Measurements from ENCODE around the gene OR2A42. TPM values are rescaled to one million over a fixed set of nuclear protein-coding genes. Genes with fewer than 3 reads are reported as not detected.
"Not testable (repeated sequence)": the region's sequence is repeated elsewhere in the genome, so short reads cannot be mapped to it uniquely, and the experiment has no call there.

Gene OR2A42
- total RNA-seq, 1 donor: 0.10 TPM

- H3K27me3 ChIP-seq (ENCODE audit: insufficient read depth, low read length); H3K4me3 ChIP-seq (ENCODE audit: low read length); H3K4me1 ChIP-seq (ENCODE audit: insufficient read depth, low read length); H3K9me3 ChIP-seq (ENCODE audit: low read depth, low read length): not testable (repeated sequence)
Measured at GRCh38 chr7:144195212-144195872, 44.1 kb downstream of the OR2A42 start, which contains the start of gene ARHGEF35. ARHGEF35 (minus strand) TSS chr7:144195833; CDS start chr7:144188383, 7,450 bp downstream.

- H3K4me3 ChIP-seq (ENCODE audit: low read length); H3K9me3 ChIP-seq (ENCODE audit: low read depth, low read length); H3K27me3 ChIP-seq (ENCODE audit: insufficient read depth, low read length); H3K4me1 ChIP-seq (ENCODE audit: insufficient read depth, low read length): not testable (repeated sequence)
Measured at GRCh38 chr7:144194453-144194852, 45.0 kb downstream of the OR2A42 start.

GRCh38 chr7:144193782-144194181 is 45.6 kb downstream of the OR2A42 start:
- not testable (repeated sequence) for H3K27me3 ChIP-seq (ENCODE audit: insufficient read depth, low read length); H3K4me1 ChIP-seq (ENCODE audit: insufficient read depth, low read length); H3K9me3 ChIP-seq (ENCODE audit: low read depth, low read length); H3K4me3 ChIP-seq (ENCODE audit: low read length)

DNA sequence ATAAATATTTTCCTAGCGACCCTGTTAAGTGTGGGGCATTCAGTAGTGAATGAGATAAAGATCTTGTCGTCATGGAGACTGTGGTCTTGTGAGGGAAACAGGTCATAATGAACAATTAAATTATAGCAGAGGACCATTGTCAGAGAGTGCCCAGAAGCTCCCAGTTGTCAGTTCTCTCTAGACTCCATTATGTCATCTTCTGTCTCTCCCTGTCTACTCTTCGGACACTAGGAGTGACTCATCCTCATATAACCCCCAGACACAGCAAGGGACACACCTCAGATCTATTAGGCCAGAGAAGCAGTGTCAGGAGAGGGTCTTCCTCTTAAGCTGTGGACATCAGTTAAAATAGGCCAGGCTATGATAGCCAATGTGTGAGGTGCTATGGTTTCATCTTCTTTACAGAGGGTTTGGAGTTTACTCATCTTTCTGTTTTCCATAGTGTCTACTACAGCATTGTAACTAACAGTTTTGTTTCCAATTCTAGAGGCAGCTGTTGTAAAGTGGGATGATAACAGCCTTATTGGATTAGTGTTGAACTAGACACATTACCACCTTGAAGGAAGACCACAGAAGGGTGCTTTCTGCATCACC is 50.7 kb downstream of the OR2A42 start:
- not testable (repeated sequence) for H3K27me3 ChIP-seq (ENCODE audit: insufficient read depth, low read length); H3K4me1 ChIP-seq (ENCODE audit: insufficient read depth, low read length)

GRCh38 chr7:144187848-144188247 is 51.6 kb downstream of the OR2A42 start:
- not testable (repeated sequence) for H3K4me3 ChIP-seq (ENCODE audit: low read length); H3K4me1 ChIP-seq (ENCODE audit: insufficient read depth, low read length); H3K27me3 ChIP-seq (ENCODE audit: insufficient read depth, low read length); H3K9me3 ChIP-seq (ENCODE audit: low read depth, low read length)

More for the DNA sequence above, 50.7 kb downstream of the OR2A42 start:
- H3K9me3 ChIP-seq (ENCODE audit: low read depth, low read length); H3K4me3 ChIP-seq (ENCODE audit: low read length): not testable (repeated sequence)

DNA sequence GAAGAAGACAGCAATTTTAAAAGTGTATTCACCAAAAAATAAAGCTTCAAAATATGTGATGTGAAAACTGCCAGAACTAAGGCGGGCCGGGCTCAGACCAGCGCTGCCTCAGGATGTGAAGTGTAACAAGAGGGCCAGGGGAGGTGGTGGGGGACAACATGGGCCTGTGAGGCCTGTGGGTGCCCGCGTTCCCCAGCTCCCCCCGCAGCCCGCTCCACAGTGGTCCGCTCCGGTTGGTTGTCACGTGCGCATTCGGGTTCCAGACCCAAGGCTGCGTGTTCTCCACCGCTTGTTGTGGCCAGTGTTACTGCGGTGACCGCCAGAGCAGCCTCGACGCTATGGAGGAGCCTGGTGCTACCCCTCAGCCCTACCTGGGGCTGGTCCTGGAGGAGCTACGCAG is 56.2 kb downstream of the OR2A42 start, which contains the start of gene CTAGE4:
TSS of gene CTAGE4 (plus strand) at position 301 of the 400 bp plus-strand sequence. CDS start at position 339, 38 bp downstream.
- not testable (repeated sequence) for H3K4me3 ChIP-seq (ENCODE audit: low read length); H3K9me3 ChIP-seq (ENCODE audit: low read depth, low read length); H3K27me3 ChIP-seq (ENCODE audit: insufficient read depth, low read length); H3K4me1 ChIP-seq (ENCODE audit: insufficient read depth, low read length)

DNA sequence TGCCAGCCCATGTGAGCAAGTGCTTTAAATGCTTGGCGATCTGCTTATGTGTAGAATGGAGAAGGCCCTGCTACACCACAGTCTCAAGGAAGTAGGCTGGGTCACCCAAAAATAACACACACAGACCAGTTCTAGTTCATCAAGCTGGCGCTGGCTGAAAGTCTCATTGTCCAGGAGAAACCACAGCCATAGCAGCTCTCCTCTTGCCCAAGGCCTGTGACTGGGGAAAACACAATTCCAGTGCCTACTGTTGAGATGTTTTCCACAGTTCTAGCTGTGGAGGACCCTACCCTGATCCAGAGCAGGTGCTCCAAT is 60.3 kb downstream of the OR2A42 start:
- H3K9me3 ChIP-seq (ENCODE audit: low read depth, low read length); H3K4me3 ChIP-seq (ENCODE audit: low read length); H3K4me1 ChIP-seq (ENCODE audit: insufficient read depth, low read length); H3K27me3 ChIP-seq (ENCODE audit: insufficient read depth, low read length): not testable (repeated sequence)

DNA sequence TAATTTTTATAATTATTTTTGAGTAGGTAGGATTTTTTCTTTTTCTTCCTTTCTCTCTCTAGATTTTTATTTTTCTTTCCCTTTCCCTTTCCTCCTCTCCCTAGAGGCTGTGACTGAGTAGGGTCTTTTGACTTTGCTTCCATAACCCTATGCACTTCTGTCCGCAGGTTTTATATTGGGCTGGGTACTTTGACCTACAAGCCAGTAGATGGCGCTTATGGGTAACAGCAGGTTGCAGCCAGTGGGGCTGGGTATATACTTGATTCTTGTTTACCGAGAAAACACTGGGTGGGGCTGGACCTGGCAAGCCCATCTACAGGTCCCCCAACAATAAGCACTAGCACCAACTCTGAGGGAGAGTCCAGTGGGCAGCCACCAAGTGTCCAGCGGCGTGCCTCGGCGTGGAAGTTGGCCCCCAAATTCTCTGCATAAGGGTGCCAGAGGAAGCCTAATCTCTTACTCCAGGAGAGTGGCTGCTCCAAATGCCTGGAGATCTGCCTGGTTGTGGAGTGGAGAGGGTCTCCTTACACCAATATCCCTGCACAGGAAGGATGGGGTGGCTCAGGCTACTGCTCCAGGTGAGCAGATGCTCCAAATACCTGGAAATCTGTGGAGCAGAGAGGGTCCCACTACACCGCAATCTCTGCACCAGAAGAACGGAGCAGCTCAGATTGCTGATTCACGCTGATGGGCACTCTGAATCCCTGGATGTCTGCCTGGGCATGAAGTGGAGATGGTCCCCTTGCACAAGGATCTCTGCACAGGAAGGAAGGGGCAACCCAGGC is 60.8 kb downstream of the OR2A42 start:
- H3K4me3 ChIP-seq (ENCODE audit: low read length); H3K27me3 ChIP-seq (ENCODE audit: insufficient read depth, low read length); H3K4me1 ChIP-seq (ENCODE audit: insufficient read depth, low read length); H3K9me3 ChIP-seq (ENCODE audit: low read depth, low read length): not testable (repeated sequence)

Other genes starting within 250 kb of the OR2A42 start
- gene OR6B1, start 239.3 kb downstream of the OR2A42 start, total RNA-seq: under 0.01 TPM
- under 0.01 TPM for gene OR2A5, start 190.7 kb downstream of the OR2A42 start, total RNA-seq
- gene OR2A25, start 169.8 kb downstream of the OR2A42 start, total RNA-seq: not detected
- gene OR2A12, start 153.3 kb downstream of the OR2A42 start, total RNA-seq: not detected
- not detected for gene OR2A2, start 130.0 kb downstream of the OR2A42 start, total RNA-seq
- gene OR2A14, start 116.4 kb downstream of the OR2A42 start, total RNA-seq: not detected
- 2.0 TPM for gene CTAGE4, start 56.1 kb downstream of the OR2A42 start, total RNA-seq
- 1.2 TPM for gene ARHGEF35, start 43.8 kb downstream of the OR2A42 start, total RNA-seq
- gene OR2A7, start 25.2 kb upstream of the OR2A42 start, total RNA-seq: 3.6 TPM
- gene CTAGE8, start 29.7 kb upstream of the OR2A42 start, total RNA-seq: 0.73 TPM
- gene OR2A1, start 72.8 kb upstream of the OR2A42 start, total RNA-seq: not detected
- gene ARHGEF5, start 115.8 kb upstream of the OR2A42 start, total RNA-seq: 5.1 TPM
- gene NOBOX, start 164.1 kb upstream of the OR2A42 start, total RNA-seq: not detected

All from mononuclear cell (primary cell).